Karpas-422 (cell line): ENCODE results near the gene MYO18B. TPM values are rescaled to one million over a fixed set of nuclear protein-coding genes. Genes with fewer than 3 reads are reported as not detected.
"Not testable (repeated sequence)": the region's sequence is repeated elsewhere in the genome, so short reads cannot be mapped to it uniquely, and the experiment has no call there.

Experiments
- DNase-seq: peaks from one replicate; pipeline ENCODE4 v3.0.0-alpha.2; 2015
- H2AFZ ChIP-seq: fragments of 200-600 bp; sonication (generic); 2 replicates; pipeline ENCODE4 v1.6.1; 2014; ENCODE audit warnings: antibody characterized with exemption, low read length, mixed read lengths
- H3K27ac ChIP-seq: fragments of 200-600 bp; sonication (generic); 2 replicates; pipeline ENCODE4 v1.5.1; 2014; ENCODE audit warnings: mild to moderate bottlenecking, low read length, moderate library complexity
- H3K27me3 ChIP-seq: fragments of 200-600 bp; sonication (generic); 2 replicates; pipeline ENCODE4 v1.6.1; 2014; ENCODE audit warnings: low read length, mixed read lengths
- H3K36me3 ChIP-seq: fragments of 200-600 bp; sonication (generic); 2 replicates; pipeline ENCODE4 v1.6.1; 2014; ENCODE audit warnings: low read length, mixed read lengths; ENCODE audit not compliant: insufficient read depth
- H3K4me1 ChIP-seq: fragments of 200-600 bp; sonication (generic); 2 replicates; pipeline ENCODE4 v1.6.1; 2014; ENCODE audit warnings: mild to moderate bottlenecking, low read length, mixed read lengths
- H3K4me2 ChIP-seq: fragments of 200-600 bp; sonication (generic); 2 replicates; pipeline ENCODE4 v1.6.1; 2014; ENCODE audit warnings: low read length, low read depth, mild to moderate bottlenecking; ENCODE audit not compliant: poor library complexity, severe bottlenecking
- H3K4me3 ChIP-seq: fragments of 200-600 bp; sonication (generic); 2 replicates; pipeline ENCODE4 v1.5.1; 2014; ENCODE audit warnings: mild to moderate bottlenecking, antibody characterized with exemption, low read length, mixed read lengths
- H3K79me2 ChIP-seq: fragments of 200-600 bp; sonication (generic); 2 replicates; pipeline ENCODE4 v1.6.1; 2014; ENCODE audit warnings: mild to moderate bottlenecking, low read length, mixed read lengths
- H3K9ac ChIP-seq: fragments of 200-600 bp; sonication (generic); 2 replicates; pipeline ENCODE4 v1.6.0; 2014; ENCODE audit warnings: low read length
- H3K9me2 ChIP-seq: fragments of 200-600 bp; sonication (generic), shearing (Covaris generic); replicated peaks from 2 replicates; pipeline ENCODE4 v1.6.0; 2014; ENCODE audit warnings: mild to moderate bottlenecking, low read length, moderate library complexity; ENCODE audit not compliant: insufficient read depth
- H3K9me3 ChIP-seq: fragments of 300-700, 200-600 bp; sonication (generic); 2 replicates; pipeline ENCODE4 v1.6.1; 2014; ENCODE audit warnings: low read length, mixed read lengths
- H4K20me1 ChIP-seq: fragments of 200-600 bp; sonication (generic); 2 replicates; pipeline ENCODE4 v1.6.1; 2014; ENCODE audit warnings: mild to moderate bottlenecking, antibody characterized with exemption, low read length, low read depth; ENCODE audit not compliant: insufficient read depth
- total RNA-seq: library from RNA; depleted of rRNA; stranded (reverse); fragments of >200 nt; shearing (Covaris generic); gene quantifications from 2 replicates; pipeline ENCODE4 v1.2.3, GENCODE V29; 2014; ENCODE audit warnings: low replicate concordance

The MYO18B gene
- total RNA-seq, 1 experiment from 2014 or later: not detected

GRCh38 chr22:25970374-25970911 lies 228.5 kb downstream of the MYO18B start:
- H3K9ac ChIP-seq: no peak overlapping the region
- no peaks in the 10 kb centered on the region for H3K27me3 ChIP-seq
- no peak overlapping the region for H2AFZ ChIP-seq
- no peaks in the 10 kb centered on the region for H3K9me3 ChIP-seq
- DNase-seq: no peak
- H3K36me3 ChIP-seq: no peaks in the 10 kb centered on the region
- H3K4me3 ChIP-seq: no peak overlapping the region
- no peak overlapping the region for H3K4me2 ChIP-seq
- no peak overlapping the region for H3K27ac ChIP-seq
- no peaks in the 10 kb centered on the region for H4K20me1 ChIP-seq
- H3K4me1 ChIP-seq: peaks cover 7% of the 10 kb centered on the region; the same call in 1 of the 2 replicates
- no peaks in the 10 kb centered on the region for H3K9me2 ChIP-seq
- H3K79me2 ChIP-seq: no peaks in the 10 kb centered on the region

GRCh38 chr22:25970999-25971811 lies 229.2 kb downstream of the MYO18B start:
- Histone ChIP-seq H3K9me3 (no peaks in the 10 kb centered on the region), H2AFZ (no peak overlapping the region), H3K4me1 (peaks cover 7% of the 10 kb centered on the region; the same call in 1 of the 2 replicates), H3K9me2 (no peaks in the 10 kb centered on the region), H3K4me3 (no peak overlapping the region), H3K27ac (no peak overlapping the region), H4K20me1 (no peaks in the 10 kb centered on the region), H3K36me3 (no peaks in the 10 kb centered on the region), H3K9ac (no peak overlapping the region), H3K4me2 (no peak overlapping the region), H3K27me3 (no peaks in the 10 kb centered on the region), H3K79me2 (no peaks in the 10 kb centered on the region)
- DNase-seq: no peak

GRCh38 chr22:25972397-25972796 lies 230.4 kb downstream of the MYO18B start:
- no peak for DNase-seq
- Histone ChIP-seq H3K79me2 (no peaks in the 10 kb centered on the region), H2AFZ (no peak overlapping the region), H3K4me3 (no peak overlapping the region), H4K20me1 (no peaks in the 10 kb centered on the region), H3K9me2 (no peaks in the 10 kb centered on the region), H3K9ac (no peak overlapping the region), H3K27ac (no peak overlapping the region), H3K9me3 (no peaks in the 10 kb centered on the region), H3K36me3 (no peaks in the 10 kb centered on the region), H3K27me3 (no peaks in the 10 kb centered on the region), H3K4me2 (no peak overlapping the region), H3K4me1 (peaks cover 7% of the 10 kb centered on the region; the same call in 1 of the 2 replicates)

- H3K9me3 ChIP-seq: no peaks in the 10 kb centered on the region
- H3K9me2 ChIP-seq: no peaks in the 10 kb centered on the region
- H3K36me3 ChIP-seq: no peaks in the 10 kb centered on the region
- no peak overlapping the region for H3K27ac ChIP-seq
- H4K20me1 ChIP-seq: no peaks in the 10 kb centered on the region
- H3K4me2 ChIP-seq: no peak overlapping the region
- no peak overlapping the region for H2AFZ ChIP-seq
- no peaks in the 10 kb centered on the region for H3K27me3 ChIP-seq
- DNase-seq: no peak
- no peaks in the 10 kb centered on the region for H3K79me2 ChIP-seq
- no peak overlapping the region for H3K9ac ChIP-seq
- H3K4me3 ChIP-seq: no peak overlapping the region
- peaks cover 2% of the 10 kb centered on the region; the same call in 1 of the 2 replicates for H3K4me1 ChIP-seq
These were observed 234.4 kb downstream of the MYO18B start for GRCh38 chr22:25976356-25976755.

- Histone ChIP-seq H3K9me2 (no peaks in the 10 kb centered on the region), H3K9me3 (no peaks in the 10 kb centered on the region), H3K79me2 (no peaks in the 10 kb centered on the region), H2AFZ (no peak overlapping the region), H4K20me1 (no peaks in the 10 kb centered on the region), H3K4me1 (no peaks in the 10 kb centered on the region), H3K4me3 (no peak overlapping the region), H3K36me3 (no peaks in the 10 kb centered on the region), H3K27me3 (no peaks in the 10 kb centered on the region), H3K27ac (no peak overlapping the region), H3K9ac (no peak overlapping the region), H3K4me2 (no peak overlapping the region)
- DNase-seq: no peak
These were observed 238.0 kb downstream of the MYO18B start for GRCh38 chr22:25979968-25980367.

GRCh38 chr22:25984911-25985310 lies 242.9 kb downstream of the MYO18B start:
- not testable (repeated sequence) for H2AFZ ChIP-seq, H3K27me3 ChIP-seq, H3K27ac ChIP-seq, H3K79me2 ChIP-seq, H3K9me3 ChIP-seq, H3K36me3 ChIP-seq, H4K20me1 ChIP-seq, H3K4me2 ChIP-seq, H3K4me3 ChIP-seq, H3K9me2 ChIP-seq, DNase-seq, H3K9ac ChIP-seq
- peaks cover 14% of the 10 kb centered on the region for H3K4me1 ChIP-seq

GRCh38 chr22:25987948-25988347 lies 246.0 kb downstream of the MYO18B start:
- H2AFZ ChIP-seq: peak overlapping the region; percentile 97
- no peaks in the 10 kb centered on the region for H4K20me1 ChIP-seq
- H3K4me2 ChIP-seq: peak overlapping the region; percentile 64
- no peaks in the 10 kb centered on the region for H3K79me2 ChIP-seq
- DNase-seq: peak; percentile 93
- peaks cover 14% of the 10 kb centered on the region for H3K4me1 ChIP-seq
- no peaks in the 10 kb centered on the region for H3K27me3 ChIP-seq
- H3K9me3 ChIP-seq: no peaks in the 10 kb centered on the region
- peak overlapping the region; percentile 28; the same call in 1 of the 2 replicates for H3K4me3 ChIP-seq
- H3K9me2 ChIP-seq: no peaks in the 10 kb centered on the region
- no peak overlapping the region for H3K27ac ChIP-seq
- no peaks in the 10 kb centered on the region for H3K36me3 ChIP-seq
- H3K9ac ChIP-seq: peak overlapping the region; percentile 54

- Histone ChIP-seq H3K27me3 (no peaks in the 10 kb centered on the region), H4K20me1 (no peaks in the 10 kb centered on the region), H3K9ac (no peak overlapping the region), H3K27ac (no peak overlapping the region), H3K36me3 (no peaks in the 10 kb centered on the region), H3K79me2 (no peaks in the 10 kb centered on the region), H3K9me2 (no peaks in the 10 kb centered on the region), H3K4me2 (no peak overlapping the region), H3K4me1 (peaks cover 14% of the 10 kb centered on the region), H3K4me3 (no peak overlapping the region), H2AFZ (no peak overlapping the region), H3K9me3 (no peaks in the 10 kb centered on the region)
- DNase-seq: no peak
These were observed 249.0 kb downstream of the MYO18B start for GRCh38 chr22:25990940-25991339.
